Measurements from ENCODE around the gene AEBP1. TPM values are rescaled to one million over a fixed set of nuclear protein-coding genes. Genes with fewer than 3 reads are reported as not detected.
A peak's percentile ranks its signal among the peaks of the same experiment; 100 is the strongest.
"Not testable (repeated sequence)": the region's sequence is repeated elsewhere in the genome, so short reads cannot be mapped to it uniquely, and the experiment has no call there.

The AEBP1 gene
- total RNA-seq, 1 experiment from 2014 or later, result not detected

- DNase-seq (ENCODE audit: low spot score), result no peak
Observed at GRCh38 chr7:44117801-44118429, 13.8 kb downstream of the AEBP1 start.

GRCh38 chr7:44119829-44120380, 15.8 kb downstream of the AEBP1 start:
- DNase-seq (ENCODE audit: low spot score), result no peak

GRCh38 chr7:44120395-44120794, 16.2 kb downstream of the AEBP1 start:
- DNase-seq (ENCODE audit: low spot score), result no peak

GRCh38 chr7:44121761-44122420, 17.7 kb downstream of the AEBP1 start:
- no peak for DNase-seq (ENCODE audit: low spot score)

GRCh38 chr7:44122529-44122928, 18.4 kb downstream of the AEBP1 start:
- DNase-seq (ENCODE audit: low spot score), result no peak

GRCh38 chr7:44123190-44124003, 19.3 kb downstream of the AEBP1 start, which contains the start of gene POLD2:
Gene POLD2, minus strand, starts transcription at chr7:44123548. Its CDS starts 1,495 bp downstream, at chr7:44122053.
- peak; percentile 96 for DNase-seq (ENCODE audit: low spot score)

- no peak for DNase-seq (ENCODE audit: low spot score)
Observed at GRCh38 chr7:44124822-44125202, 20.7 kb downstream of the AEBP1 start.

- not testable (repeated sequence) for DNase-seq (ENCODE audit: low spot score)
Observed at GRCh38 chr7:44126574-44126973, 22.4 kb downstream of the AEBP1 start.

GRCh38 chr7:44127161-44127560, 23.0 kb downstream of the AEBP1 start:
- no peak for DNase-seq (ENCODE audit: low spot score)

- no peak for DNase-seq (ENCODE audit: low spot score)
Observed at GRCh38 chr7:44128721-44129582, 24.8 kb downstream of the AEBP1 start.

- DNase-seq (ENCODE audit: low spot score), result no peak
Observed at GRCh38 chr7:44131173-44132029, 27.3 kb downstream of the AEBP1 start.

GRCh38 chr7:44132039-44132438, 27.9 kb downstream of the AEBP1 start:
- DNase-seq (ENCODE audit: low spot score), result peak; percentile 36

GRCh38 chr7:44133295-44133694, 29.1 kb downstream of the AEBP1 start:
- no peak for DNase-seq (ENCODE audit: low spot score)

- no peak for DNase-seq (ENCODE audit: low spot score)
Observed at GRCh38 chr7:44134943-44135628, 30.9 kb downstream of the AEBP1 start.

GRCh38 chr7:44136731-44137130, 32.6 kb downstream of the AEBP1 start:
- DNase-seq (ENCODE audit: low spot score), result no peak

- DNase-seq (ENCODE audit: low spot score), result no peak
Observed at GRCh38 chr7:44138698-44139097, 34.6 kb downstream of the AEBP1 start.

GRCh38 chr7:44139311-44140010, 35.3 kb downstream of the AEBP1 start:
- no peak for DNase-seq (ENCODE audit: low spot score)

GRCh38 chr7:44140341-44140740, 36.2 kb downstream of the AEBP1 start:
- no peak for DNase-seq (ENCODE audit: low spot score)

- no peak for DNase-seq (ENCODE audit: low spot score)
Observed at GRCh38 chr7:44141221-44141850, 37.2 kb downstream of the AEBP1 start, which contains the start of gene MYL7. Gene MYL7, minus strand, starts transcription at chr7:44141332. Its CDS starts 27 bp downstream, at chr7:44141305.

Measured in A172 (cell line).